H9 (cell line): Measurements from ENCODE around the gene CREB3L4. TPM values are rescaled to one million over a fixed set of nuclear protein-coding genes. Genes with fewer than 3 reads are reported as not detected.

Experiments
- DNase-seq: peaks from one replicate; pipeline ENCODE4 v3.0.0-alpha.2; 2017
- H2AFZ ChIP-seq: one replicate; pipeline ENCODE4 v1.6.1; 2013; ENCODE audit warnings: mild to moderate bottlenecking, low read length, control low read depth, moderate library complexity
- H2AK5ac ChIP-seq: 2 replicates; pipeline ENCODE4 v1.6.1; 2013; ENCODE audit warnings: low read length, control low read depth, mixed read lengths; ENCODE audit not compliant: insufficient read length
- H2BK120ac ChIP-seq: one replicate; pipeline ENCODE4 v1.6.1; 2013; ENCODE audit warnings: low read depth, mild to moderate bottlenecking, low read length, control low read depth, inconsistent platforms; ENCODE audit not compliant: poor library complexity, severe bottlenecking
- H2BK12ac ChIP-seq: 2 replicates; pipeline ENCODE4 v1.6.1; 2013; ENCODE audit warnings: low read length, control low read depth, mixed read lengths, low read depth; ENCODE audit not compliant: insufficient read length
- H2BK15ac ChIP-seq: 2 replicates; pipeline ENCODE4 v1.6.1; 2013; ENCODE audit warnings: low read depth, low read length, control low read depth
- H2BK20ac ChIP-seq: one replicate; pipeline ENCODE4 v1.6.1; 2013; ENCODE audit warnings: low read depth, mild to moderate bottlenecking, low read length, control low read depth, inconsistent platforms; ENCODE audit not compliant: poor library complexity, severe bottlenecking
- H2BK5ac ChIP-seq: 2 replicates; pipeline ENCODE4 v1.6.1; 2013; ENCODE audit warnings: low read length, control low read depth, mixed read lengths; ENCODE audit not compliant: insufficient read length
- H3K14ac ChIP-seq: 2 replicates; pipeline ENCODE4 v1.6.1; 2013; ENCODE audit warnings: low read length, control low read depth; ENCODE audit not compliant: insufficient read depth
- H3K18ac ChIP-seq: 2 replicates; pipeline ENCODE4 v1.6.1; 2013; ENCODE audit warnings: low read depth, mild to moderate bottlenecking, mixed read lengths, low read length, control low read depth; ENCODE audit not compliant: insufficient read length
- H3K23ac ChIP-seq: 2 replicates; pipeline ENCODE4 v1.6.1; 2013; ENCODE audit warnings: low read length, control low read depth, mixed read lengths, low read depth; ENCODE audit not compliant: insufficient read length
- H3K23me2 ChIP-seq: 2 replicates; pipeline ENCODE4 v1.6.1; 2013; ENCODE audit warnings: low read depth, mild to moderate bottlenecking, mixed read lengths, low read length, control low read depth; ENCODE audit not compliant: insufficient read length, poor library complexity, severe bottlenecking
- H3K27ac ChIP-seq: 2 replicates; pipeline ENCODE4 v1.5.1; 2013; ENCODE audit warnings: low read length, control low read depth, mixed read lengths, low read depth; ENCODE audit not compliant: insufficient read length
- H3K27me3 ChIP-seq: 2 replicates; pipeline ENCODE4 v1.6.1; 2013; ENCODE audit warnings: low read length, control low read depth, inconsistent platforms; ENCODE audit not compliant: insufficient read depth
- H3K4ac ChIP-seq: 2 replicates; pipeline ENCODE4 v1.6.1; 2013; ENCODE audit warnings: low read depth, mild to moderate bottlenecking, control low read depth, inconsistent platforms, low read length, moderate library complexity
- H3K4me1 ChIP-seq: 2 replicates; pipeline ENCODE4 v1.6.1; 2013; ENCODE audit warnings: low read length, control low read depth, inconsistent platforms; ENCODE audit not compliant: insufficient read depth
- H3K4me2 ChIP-seq: 2 replicates; pipeline ENCODE4 v1.6.1; 2013; ENCODE audit warnings: low read length, control low read depth, mixed read lengths; ENCODE audit not compliant: insufficient read length, insufficient read depth
- H3K56ac ChIP-seq: 2 replicates; pipeline ENCODE4 v1.6.1; 2013; ENCODE audit warnings: low read depth, mild to moderate bottlenecking, mixed read lengths, low read length, control low read depth; ENCODE audit not compliant: insufficient read length
- H3K79me1 ChIP-seq: 2 replicates; pipeline ENCODE4 v1.6.1; 2013; ENCODE audit warnings: low read depth, mild to moderate bottlenecking, moderate library complexity, low read length, control low read depth, inconsistent platforms; ENCODE audit not compliant: insufficient read depth, poor library complexity, severe bottlenecking
- H3K79me2 ChIP-seq: 2 replicates; pipeline ENCODE4 v1.6.1; 2013; ENCODE audit warnings: low read length, control low read depth, inconsistent platforms; ENCODE audit not compliant: insufficient read depth
- H3K9ac ChIP-seq: 2 replicates; pipeline ENCODE4 v1.6.1; 2013; ENCODE audit warnings: low read length, control low read depth, mixed read lengths; ENCODE audit not compliant: insufficient read length; ENCODE audit errors: extremely low read depth
- H3K9me3 ChIP-seq: one replicate; pipeline ENCODE4 v1.6.1; 2013; ENCODE audit warnings: low read depth, low read length, inconsistent platforms; ENCODE audit not compliant: control insufficient read depth
- H3T11ph ChIP-seq: one replicate; pipeline ENCODE4 v1.6.1; 2013; ENCODE audit warnings: mild to moderate bottlenecking, low read length, control low read depth, inconsistent platforms
- H4K20me1 ChIP-seq: one replicate; pipeline ENCODE4 v1.6.1; 2013; ENCODE audit not compliant: control insufficient read depth, insufficient read length, insufficient read depth
- H4K5ac ChIP-seq: 2 replicates; pipeline ENCODE4 v1.6.1; 2013; ENCODE audit warnings: low read depth, mild to moderate bottlenecking, mixed read lengths, low read length, control low read depth; ENCODE audit not compliant: insufficient read length
- H4K8ac ChIP-seq: replicated peaks from 2 replicates; pipeline ENCODE4 v1.6.1; 2013; ENCODE audit warnings: low read length, control low read depth, mixed read lengths, low read depth; ENCODE audit not compliant: insufficient read length
- H4K91ac ChIP-seq: 2 replicates; pipeline ENCODE4 v1.6.1; 2013; ENCODE audit warnings: low read depth, mild to moderate bottlenecking, moderate library complexity, mixed read lengths, low read length, control low read depth; ENCODE audit not compliant: insufficient read length
- H3K27ac Mint-ChIP-seq, 3 experiments: 2 replicates in 2 of 3; 3 replicates in 1 of 3; pipeline ENCODE4 v1.8.0; 2020 to 2021; ENCODE audit warnings: mixed read lengths in 3 of 3, mild to moderate bottlenecking in 1 of 3, moderate library complexity in 1 of 3
- H3K27me3 Mint-ChIP-seq: 2 replicates; pipeline ENCODE4 v1.8.0; 2021; ENCODE audit warnings: low read depth, mild to moderate bottlenecking, moderate library complexity, mixed read lengths
- H3K36me3 Mint-ChIP-seq, 3 experiments: 2 replicates in 2 of 3; 3 replicates in 1 of 3; pipeline ENCODE4 v1.8.0; 2020 to 2021; ENCODE audit warnings: low read depth in 3 of 3, mixed read lengths in 3 of 3; ENCODE audit not compliant: insufficient read depth in 1 of 3
- H3K4me1 Mint-ChIP-seq, 2 experiments: 2 replicates each; pipeline ENCODE4 v1.8.0; 2020; ENCODE audit warnings: mixed read lengths in 2 of 2
- H3K4me3 Mint-ChIP-seq, 2 experiments: 2 replicates in 1 of 2; 3 replicates in 1 of 2; pipeline ENCODE4 v1.8.0; 2020 to 2021; ENCODE audit warnings: mild to moderate bottlenecking in 2 of 2, mixed read lengths in 2 of 2, moderate library complexity in 1 of 2
- H3K9me3 Mint-ChIP-seq, 2 experiments: 2 replicates in 1 of 2; 3 replicates in 1 of 2; pipeline ENCODE4 v1.8.0; 2020; ENCODE audit warnings: mild to moderate bottlenecking in 2 of 2, mixed read lengths in 2 of 2, moderate library complexity in 1 of 2
- WGBS: extraction: QIAGEN DNeasy Blood & Tissue Kit; methylation state at CpG from one replicate; pipeline ENCODE4 v1.1.7; 2013; ENCODE audit warnings: missing lambda C conversion rate, low lambda C conversion rate, mixed read lengths; ENCODE audit not compliant: insufficient read length; ENCODE audit errors: extremely low coverage; 5-methylcytosine and 5-hydroxymethylcytosine counted together
- total RNA-seq: library from RNA; stranded (reverse); gene quantifications from 2 replicates; pipeline ENCODE4 v1.2.1, GENCODE V29; 2021
- TF ChIP-seq, protein P1 (sequence below): fragments of 200-600 bp; sonication (generic); conservative IDR thresholded peaks from 3 replicates; pipeline ENCODE4 v1.8.0; 2021; ENCODE audit warnings: antibody characterized with exemption, mild to moderate bottlenecking

CREB3L4 gene
- total RNA-seq, 1 experiment from 2014 or later: 27.6 TPM

DNA sequence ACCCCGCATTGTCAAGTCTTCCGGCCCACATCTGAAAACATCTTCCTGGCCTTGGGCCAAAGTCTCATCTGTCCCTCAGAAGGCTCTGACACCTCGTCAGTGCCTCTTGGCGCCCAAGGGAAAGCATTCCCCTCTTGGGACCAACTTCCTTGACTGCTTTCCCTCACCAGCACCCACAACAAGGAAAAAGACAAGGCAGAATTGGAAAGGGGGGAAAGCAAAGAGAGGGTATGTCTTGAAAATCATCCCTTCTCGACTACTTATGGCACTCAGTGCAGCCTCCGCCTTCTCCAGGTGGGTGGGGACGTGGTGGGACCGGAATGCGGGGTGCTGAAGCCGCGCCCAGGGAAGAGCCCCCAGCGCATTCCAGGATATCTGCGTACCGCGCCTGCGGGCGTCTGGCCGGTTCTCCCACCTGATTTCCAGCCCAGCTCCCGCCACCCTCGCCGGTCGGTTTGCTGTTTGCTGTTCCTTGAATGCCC lies 3.8 kb upstream of the CREB3L4 start:
- H3K23me2 ChIP-seq: peaks cover 29% of the 10 kb centered on the region
- H2AK5ac ChIP-seq: no peak overlapping the region
- Mint-ChIP-seq H3K27ac (peak overlapping the region; percentile 98 to 99 (median 99)), H3K27me3 (no peaks in the 10 kb centered on the region), H3K9me3 (peaks cover 0 to 4% of the 10 kb centered on the region in 2 experiments; a peak in 2 of 5 replicates), H3K36me3 (peaks cover 31 to 40% (median 36%) of the 10 kb centered on the region in 3 experiments), H3K4me3 (peak overlapping the region; percentile 89 to 94), H3K4me1 (peaks cover 50 to 67% of the 10 kb centered on the region in 2 experiments)
- H3K23ac ChIP-seq: no peak overlapping the region
- no peak overlapping the region for H2BK120ac ChIP-seq
- H3K4me2 ChIP-seq: peak overlapping the region; percentile 96
- TF ChIP-seq, protein P1, sequence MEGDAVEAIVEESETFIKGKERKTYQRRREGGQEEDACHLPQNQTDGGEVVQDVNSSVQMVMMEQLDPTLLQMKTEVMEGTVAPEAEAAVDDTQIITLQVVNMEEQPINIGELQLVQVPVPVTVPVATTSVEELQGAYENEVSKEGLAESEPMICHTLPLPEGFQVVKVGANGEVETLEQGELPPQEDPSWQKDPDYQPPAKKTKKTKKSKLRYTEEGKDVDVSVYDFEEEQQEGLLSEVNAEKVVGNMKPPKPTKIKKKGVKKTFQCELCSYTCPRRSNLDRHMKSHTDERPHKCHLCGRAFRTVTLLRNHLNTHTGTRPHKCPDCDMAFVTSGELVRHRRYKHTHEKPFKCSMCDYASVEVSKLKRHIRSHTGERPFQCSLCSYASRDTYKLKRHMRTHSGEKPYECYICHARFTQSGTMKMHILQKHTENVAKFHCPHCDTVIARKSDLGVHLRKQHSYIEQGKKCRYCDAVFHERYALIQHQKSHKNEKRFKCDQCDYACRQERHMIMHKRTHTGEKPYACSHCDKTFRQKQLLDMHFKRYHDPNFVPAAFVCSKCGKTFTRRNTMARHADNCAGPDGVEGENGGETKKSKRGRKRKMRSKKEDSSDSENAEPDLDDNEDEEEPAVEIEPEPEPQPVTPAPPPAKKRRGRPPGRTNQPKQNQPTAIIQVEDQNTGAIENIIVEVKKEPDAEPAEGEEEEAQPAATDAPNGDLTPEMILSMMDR: no peak
- H3K9me3 ChIP-seq: no peaks in the 10 kb centered on the region
- H2BK5ac ChIP-seq: peak overlapping the region; percentile 60
- no CpG with 5 or more reads among the region's 22 CpGs for WGBS
- H4K91ac ChIP-seq: peak overlapping the region; percentile 31
- H2BK12ac ChIP-seq: no peak overlapping the region
- H3K18ac ChIP-seq: peak overlapping the region; percentile 74
- no peak overlapping the region for H2BK15ac ChIP-seq
- peak overlapping the region; percentile 97 for H3K27ac ChIP-seq
- H3K9ac ChIP-seq: peak overlapping the region; percentile 81
- H4K8ac ChIP-seq: no peak overlapping the region
- no peaks in the 10 kb centered on the region for H4K20me1 ChIP-seq
- no peak overlapping the region for H3K56ac ChIP-seq
- no peak overlapping the region for H2AFZ ChIP-seq
- H2BK20ac ChIP-seq: no peak overlapping the region
- no peaks in the 10 kb centered on the region for H3K27me3 ChIP-seq
- H4K5ac ChIP-seq: peak overlapping the region; percentile 73
- no peak overlapping the region for H3T11ph ChIP-seq
- DNase-seq: peak; percentile 87
- H3K79me1 ChIP-seq: peaks cover 8% of the 10 kb centered on the region
- H3K4ac ChIP-seq: no peak overlapping the region; the same call in 1 of the 2 replicates
- no peaks in the 10 kb centered on the region for H3K4me1 ChIP-seq
- peak overlapping the region; percentile 54; the same call in 1 of the 2 replicates for H3K14ac ChIP-seq
- peaks cover 17% of the 10 kb centered on the region; the same call in 1 of the 2 replicates for H3K79me2 ChIP-seq
